T-helper 1 cell treated with Interleukin-12 subunit alpha and Interleukin-12 subunit beta and Interleukin-4 antibody, amounts not matched to agents 30 ng/mL and 1 ng/mL, for 36 hours (primary cell): ENCODE data around the gene SLC39A11. TPM values are rescaled to one million over a fixed set of nuclear protein-coding genes. Genes with fewer than 3 reads are reported as not detected.
"Not testable (repeated sequence)": the region's sequence is repeated elsewhere in the genome, so short reads cannot be mapped to it uniquely, and the experiment has no call there.

Source experiments
- intact Hi-C: fragments of 100-400 bp; cut with micrococcal nuclease; formaldehyde crosslinking; loops from one replicate; pipeline ENCODE4 v1.15.1; 2024
- total RNA-seq: library from RNA; stranded (reverse); gene quantifications from 2 replicates; pipeline ENCODE4 v1.2.3, GENCODE V29; 2022

The SLC39A11 gene
- total RNA-seq, 1 donor from 2014 or later, result 27.9 TPM

GRCh38 chr17:72761893-72762575 is 330.5 kb downstream of the SLC39A11 start:
- intact Hi-C loops, result not testable (repeated sequence)

GRCh38 chr17:72761431-72761830 is 331.1 kb downstream of the SLC39A11 start:
- intact Hi-C loops, result no loop called here

GRCh38 chr17:72760368-72760767 is 332.1 kb downstream of the SLC39A11 start:
- intact Hi-C loops, result no loop called here

GRCh38 chr17:72759301-72759700 is 333.2 kb downstream of the SLC39A11 start:
- intact Hi-C loops, result no loop called here

- intact Hi-C loops, result no loop called here
Measured at GRCh38 chr17:72756256-72756655, 336.2 kb downstream of the SLC39A11 start.

GRCh38 chr17:72754513-72754912 is 338.0 kb downstream of the SLC39A11 start:
- intact Hi-C loops, result no loop called here

GRCh38 chr17:72751746-72752145 is 340.7 kb downstream of the SLC39A11 start:
- intact Hi-C loops, result no loop called here

- intact Hi-C loops, result no loop called here
Measured at GRCh38 chr17:72749119-72749572, 343.3 kb downstream of the SLC39A11 start.

GRCh38 chr17:72747501-72747900 is 345.0 kb downstream of the SLC39A11 start:
- intact Hi-C loops, result no loop called here

- intact Hi-C loops, result no loop called here
Measured at GRCh38 chr17:72745241-72745640, 347.2 kb downstream of the SLC39A11 start.

GRCh38 chr17:72743037-72743467 is 349.4 kb downstream of the SLC39A11 start:
- intact Hi-C loops, result no loop called here

- intact Hi-C loops, result no loop called here
Measured at GRCh38 chr17:72737151-72737690, 355.3 kb downstream of the SLC39A11 start.

- intact Hi-C loops, result no loop called here
Measured at GRCh38 chr17:72735592-72735991, 356.9 kb downstream of the SLC39A11 start.

- intact Hi-C loops, result no loop called here
Measured at GRCh38 chr17:72735048-72735447, 357.4 kb downstream of the SLC39A11 start.

- intact Hi-C loops, result no loop called here
Measured at GRCh38 chr17:72734613-72735012, 357.9 kb downstream of the SLC39A11 start.

GRCh38 chr17:72733619-72734282 is 358.7 kb downstream of the SLC39A11 start:
- intact Hi-C loops, result no loop called here

GRCh38 chr17:72732893-72733618 is 359.4 kb downstream of the SLC39A11 start:
- intact Hi-C loops, result no loop called here

- intact Hi-C loops, result no loop called here
Measured at GRCh38 chr17:72730077-72730476, 362.4 kb downstream of the SLC39A11 start.

GRCh38 chr17:72726936-72727335 is 365.6 kb downstream of the SLC39A11 start:
- intact Hi-C loops, result loop anchor here (1.0 to 10.0 kb wide), 14 partner anchors 8 to 988 kb away; partner anchors contain the start of gene SLC39A11

GRCh38 chr17:72725433-72726068 is 366.9 kb downstream of the SLC39A11 start:
- intact Hi-C loops, result loop anchor here (2.0 to 10.0 kb wide), 4 partner anchors 15 to 989 kb away; no protein-coding TSS in a partner anchor

GRCh38 chr17:72724267-72724666 is 368.2 kb downstream of the SLC39A11 start:
- intact Hi-C loops, result loop anchor here (10.0 kb wide), 1 partner anchor 991 kb away; no protein-coding TSS in a partner anchor
